ENCODE measurements around the gene TNFSF13. TPM values are rescaled to one million over a fixed set of nuclear protein-coding genes. Genes with fewer than 3 reads are reported as not detected.

The TNFSF13 gene
- total and polyA plus RNA-seq, 2 of the 4 experiments (the other 2 are of a cell fraction) = 1.3 TPM; not detected in 1

- DNase-seq = no peak
- Histone ChIP-seq H3K27me3 (ENCODE audit: control insufficient read depth, insufficient read depth, low read length) (no peaks in the 10 kb centered on the region), H3K4me1 (ENCODE audit: control insufficient read depth, insufficient read depth, low read length) (no peaks in the 10 kb centered on the region), H2AK9ac (replicated peaks; ENCODE audit: low read depth, low read length, poor library complexity) (no peak overlapping the region), H3K79me1 (ENCODE audit: low read depth in 1 of 2, low read length in 2 of 2) (no peaks in the 10 kb centered on the region), H3K14ac (replicated peaks; ENCODE audit: low read depth, low read length) (no peak overlapping the region), H3K18ac (ENCODE audit: low read depth, low read length) (no peak overlapping the region), H2AFZ (replicated peaks; ENCODE audit: low read length, poor library complexity) (no peak overlapping the region), H4K5ac (ENCODE audit: low read depth, low read length) (no peak overlapping the region), H3K9me3 (ENCODE audit: control insufficient read depth, insufficient read depth, low read length) (peaks cover 15% of the 10 kb centered on the region), H3K27ac (ENCODE audit: insufficient read depth, low read length) (no peak overlapping the region), H4K91ac (ENCODE audit: insufficient read depth, low read depth, low read length) (no peak overlapping the region), H3K23ac (ENCODE audit: low read depth, low read length) (no peak overlapping the region), H3K4me3 (ENCODE audit: insufficient read depth, low read depth, low read length) (no peak overlapping the region), H4K8ac (ENCODE audit: low read depth in 2 of 2, low read length in 2 of 2) (no peak overlapping the region), H4K20me1 (ENCODE audit: insufficient read depth, low read length) (no peaks in the 10 kb centered on the region), H3K56ac (ENCODE audit: extremely low read depth, insufficient read depth, low read length) (no peak overlapping the region), H2BK5ac (ENCODE audit: low read depth, low read length, poor library complexity, severe bottlenecking) (no peak overlapping the region), H2AK5ac (ENCODE audit: low read depth, low read length) (no peak overlapping the region), H3K36me3 (ENCODE audit: control insufficient read depth, insufficient read depth, low read length) (no peaks in the 10 kb centered on the region), H3K9ac (ENCODE audit: low read depth, low read length) (no peak overlapping the region), H3K4me2 (ENCODE audit: low read depth, low read length) (no peak overlapping the region), H2BK15ac (ENCODE audit: low read depth, low read length) (no peak overlapping the region), H3K9me1 (ENCODE audit: insufficient read depth, low read length) (no peaks in the 10 kb centered on the region), H2BK20ac (ENCODE audit: low read depth, low read length) (no peak overlapping the region), H2BK120ac (ENCODE audit: low read depth, low read length) (no peak overlapping the region), H3K4ac (ENCODE audit: low read depth, low read length) (no peak overlapping the region)
- no peak for ATAC-seq (ENCODE audit: low read depth)
- BruUV-seq (replicated peaks) = no TSS peak
- POLR2A ChIA-PET (ENCODE audit: unreplicated experiment) = no interaction called here
- in situ Hi-C loops (cut with MboI; ENCODE audit: low sequenced_read_pairs) = loop anchor here (25.0 kb wide), 1 partner anchor 467 kb away; no protein-coding TSS in a partner anchor
- intact Hi-C loops (cut with micrococcal nuclease) = no loop called here
- dilution Hi-C loops (cut with HindIII; ENCODE audit: low sequenced_read_pairs, unreplicated experiment) = no loop called here
- CTCF ChIA-PET = no interaction called here
- TF ChIP-seq POLR2A (IDR thresholded peaks at IDR 0.05; ENCODE audit: low read depth, low read length) = no peak
- TF ChIP-seq NFE2L2 (IDR thresholded peaks at IDR 0.05; ENCODE audit: low read depth, low read length) = no peak
- no peak for TF ChIP-seq CEBPB (IDR thresholded peaks at IDR 0.05; ENCODE audit: low read depth, low read length)
- TF ChIP-seq SMC3 (IDR thresholded peaks at IDR 0.05; ENCODE audit: low read depth, low read length) = no peak
- TF ChIP-seq, protein P1, sequence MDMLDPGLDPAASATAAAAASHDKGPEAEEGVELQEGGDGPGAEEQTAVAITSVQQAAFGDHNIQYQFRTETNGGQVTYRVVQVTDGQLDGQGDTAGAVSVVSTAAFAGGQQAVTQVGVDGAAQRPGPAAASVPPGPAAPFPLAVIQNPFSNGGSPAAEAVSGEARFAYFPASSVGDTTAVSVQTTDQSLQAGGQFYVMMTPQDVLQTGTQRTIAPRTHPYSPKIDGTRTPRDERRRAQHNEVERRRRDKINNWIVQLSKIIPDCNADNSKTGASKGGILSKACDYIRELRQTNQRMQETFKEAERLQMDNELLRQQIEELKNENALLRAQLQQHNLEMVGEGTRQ (IDR thresholded peaks at IDR 0.05; ENCODE audit: low read depth, low read length) = no peak
- no peak for TF ChIP-seq BHLHE40 (IDR thresholded peaks at IDR 0.05; ENCODE audit: low read depth, low read length)
- TF ChIP-seq ELK1 (IDR thresholded peaks at IDR 0.05; ENCODE audit: borderline replicate concordance, low read depth, low read length) = no peak
- TF ChIP-seq CHD1 (IDR thresholded peaks at IDR 0.05; ENCODE audit: low read depth, low read length) = no peak
- no peak for TF ChIP-seq CTCF (conservative IDR thresholded peaks at IDR 0.05; ENCODE audit: low read depth, low read length)
- TF ChIP-seq MXI1 (IDR thresholded peaks at IDR 0.05; ENCODE audit: borderline replicate concordance, low read depth, low read length) = no peak
- TF ChIP-seq MAFK (IDR thresholded peaks at IDR 0.05; ENCODE audit: low read depth, low read length) = no peak
- TF ChIP-seq RCOR1 (IDR thresholded peaks at IDR 0.05; ENCODE audit: insufficient replicate concordance, low read length) = no peak
- no peak for TF ChIP-seq FOS (IDR thresholded peaks at IDR 0.05; ENCODE audit: low read depth, low read length)
- no peak for TF ChIP-seq MAZ (IDR thresholded peaks at IDR 0.05; ENCODE audit: borderline replicate concordance, low read depth, low read length)
- no peak for TF ChIP-seq RAD21 (IDR thresholded peaks at IDR 0.05; ENCODE audit: low read length)
- no peak for TF ChIP-seq RFX5 (IDR thresholded peaks at IDR 0.05; ENCODE audit: low read depth, low read length)
These were observed 29.7 kb upstream of the TNFSF13 start for GRCh38 chr17:7528842-7529241.

All from IMR-90 (cell line).